ENCODE results near the gene CLASRP.
A peak's percentile ranks its signal among the peaks of the same experiment; 100 is the strongest.
"Not testable (repeated sequence)": the region's sequence is repeated elsewhere in the genome, so short reads cannot be mapped to it uniquely, and the experiment has no call there.

CLASRP gene

DNA sequence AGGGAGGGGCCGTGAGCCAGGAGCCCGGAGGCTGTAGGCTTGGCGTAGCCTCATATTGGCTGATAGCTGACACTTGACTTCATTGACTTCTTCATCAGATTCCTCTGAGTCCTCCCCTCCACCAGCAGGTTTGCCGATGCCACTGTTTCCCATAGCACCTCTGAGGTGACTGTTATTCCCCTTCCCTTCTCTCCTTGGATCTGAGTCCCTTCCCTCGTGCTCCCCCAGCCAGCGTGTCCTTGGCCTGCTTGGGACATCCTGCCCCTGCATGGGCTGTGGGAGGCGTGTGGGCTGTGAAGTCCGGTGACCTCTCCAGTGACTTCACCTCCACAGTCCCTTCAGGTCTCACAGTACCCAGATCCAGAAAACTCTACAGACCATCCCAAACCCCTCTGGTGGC is 63.0 kb downstream of the CLASRP start:
- Histone ChIP-seq H3K9me3 (replicated peaks; ENCODE audit: low read length) (no peaks in the 10 kb centered on the region), H3K4me3 (ENCODE audit: low read length) (no peak overlapping the region), H3K4me1 (ENCODE audit: control insufficient read depth, insufficient read depth, low read length) (peaks cover 48% of the 10 kb centered on the region), H3K27me3 (ENCODE audit: control insufficient read depth, insufficient read depth, low read length) (no peaks in the 10 kb centered on the region), H3K9ac (ENCODE audit: low read depth, low read length) (no peak overlapping the region), H3K36me3 (ENCODE audit: insufficient read depth, low read length) (peaks cover 4% of the 10 kb centered on the region), H3K4me2 (ENCODE audit: low read length) (no peak overlapping the region)

DNA sequence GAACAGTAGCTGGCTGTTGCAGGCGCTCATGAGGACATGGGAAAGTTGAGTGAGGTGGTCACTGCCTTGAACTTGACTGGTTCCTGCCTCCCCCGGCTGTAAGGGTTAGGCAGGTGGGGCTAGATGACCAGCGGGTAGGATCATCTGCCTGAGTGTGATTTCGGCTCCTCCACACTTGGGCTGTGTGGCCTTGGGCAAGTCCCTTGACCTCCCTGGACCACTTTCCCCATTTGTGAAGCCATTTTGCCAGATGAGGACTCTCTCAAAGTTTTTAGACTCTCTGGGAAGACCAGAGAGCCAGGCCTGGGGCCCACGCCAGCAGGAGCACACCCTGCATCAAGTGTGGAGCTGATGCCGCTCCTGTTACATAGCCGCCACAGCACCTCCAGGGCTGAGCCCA is 63.6 kb downstream of the CLASRP start:
- Histone ChIP-seq H3K4me2 (ENCODE audit: low read length) (no peak overlapping the region), H3K27me3 (ENCODE audit: control insufficient read depth, insufficient read depth, low read length) (no peaks in the 10 kb centered on the region), H3K9ac (ENCODE audit: low read depth, low read length) (no peak overlapping the region), H3K9me3 (replicated peaks; ENCODE audit: low read length) (no peaks in the 10 kb centered on the region), H3K36me3 (ENCODE audit: insufficient read depth, low read length) (peaks cover 4% of the 10 kb centered on the region), H3K4me1 (ENCODE audit: control insufficient read depth, insufficient read depth, low read length) (peaks cover 44% of the 10 kb centered on the region), H3K4me3 (ENCODE audit: low read length) (no peak overlapping the region)

- Histone ChIP-seq H3K4me3 (ENCODE audit: low read length) (no peak overlapping the region), H3K4me2 (ENCODE audit: low read length) (peak overlapping the region; percentile 51), H3K4me1 (ENCODE audit: control insufficient read depth, insufficient read depth, low read length) (peaks cover 38% of the 10 kb centered on the region), H3K9ac (ENCODE audit: low read depth, low read length) (no peak overlapping the region), H3K27me3 (ENCODE audit: control insufficient read depth, insufficient read depth, low read length) (no peaks in the 10 kb centered on the region), H3K36me3 (ENCODE audit: insufficient read depth, low read length) (peaks cover 4% of the 10 kb centered on the region), H3K9me3 (replicated peaks; ENCODE audit: low read length) (no peaks in the 10 kb centered on the region)
Observed at GRCh38 chr19:45103156-45103507, 64.3 kb downstream of the CLASRP start.

DNA sequence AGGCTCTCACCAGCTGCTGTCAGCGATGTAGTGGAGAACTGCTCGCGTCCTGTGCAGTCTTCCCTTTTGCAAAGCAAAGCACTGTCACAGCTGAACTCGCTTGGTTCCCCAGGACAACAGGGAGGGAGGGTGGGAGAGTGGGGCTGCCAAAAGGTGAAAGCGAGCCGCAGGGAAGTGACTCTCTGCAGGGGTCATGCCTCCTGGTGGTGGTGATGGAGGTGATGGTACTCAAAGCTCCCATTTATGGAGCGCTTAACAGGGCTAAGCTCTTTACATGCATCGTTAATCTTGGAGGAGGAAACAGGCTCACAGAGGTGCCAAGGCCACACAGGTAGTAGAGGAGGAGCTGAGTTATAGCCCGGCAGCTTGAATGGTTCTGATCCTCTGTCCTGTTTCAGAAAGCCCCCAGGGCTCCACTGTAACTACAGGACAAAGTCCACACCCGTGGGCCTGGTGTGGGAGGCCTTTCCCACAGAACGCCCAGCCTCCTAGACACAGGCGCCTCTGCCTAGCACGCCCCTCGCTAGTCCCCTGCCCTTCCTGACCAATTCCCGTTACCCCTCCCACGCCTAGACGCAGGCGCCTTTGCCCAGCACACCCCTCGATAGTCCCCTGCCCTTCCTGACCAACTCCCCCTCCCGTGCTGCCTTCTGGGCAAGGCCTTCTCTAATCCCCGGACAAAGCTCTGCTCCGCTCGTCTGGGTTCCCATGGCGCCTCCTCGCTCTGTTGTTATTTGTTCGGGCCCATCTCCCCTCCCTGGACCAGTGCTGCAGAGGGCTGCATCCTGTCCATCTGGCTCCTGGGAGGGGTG is 64.9 kb downstream of the CLASRP start:
- H3K27me3 ChIP-seq (ENCODE audit: control insufficient read depth, insufficient read depth, low read length): no peaks in the 10 kb centered on the region
- no peak overlapping the region for H3K4me3 ChIP-seq (ENCODE audit: low read length)
- H3K9ac ChIP-seq (ENCODE audit: low read depth, low read length): no peak overlapping the region
- H3K4me2 ChIP-seq (ENCODE audit: low read length): peak overlapping the region; percentile 51
- peaks cover 4% of the 10 kb centered on the region for H3K36me3 ChIP-seq (ENCODE audit: insufficient read depth, low read length)
- H3K9me3 ChIP-seq (replicated peaks; ENCODE audit: low read length): no peaks in the 10 kb centered on the region
- H3K4me1 ChIP-seq (ENCODE audit: control insufficient read depth, insufficient read depth, low read length): peaks cover 33% of the 10 kb centered on the region

DNA sequence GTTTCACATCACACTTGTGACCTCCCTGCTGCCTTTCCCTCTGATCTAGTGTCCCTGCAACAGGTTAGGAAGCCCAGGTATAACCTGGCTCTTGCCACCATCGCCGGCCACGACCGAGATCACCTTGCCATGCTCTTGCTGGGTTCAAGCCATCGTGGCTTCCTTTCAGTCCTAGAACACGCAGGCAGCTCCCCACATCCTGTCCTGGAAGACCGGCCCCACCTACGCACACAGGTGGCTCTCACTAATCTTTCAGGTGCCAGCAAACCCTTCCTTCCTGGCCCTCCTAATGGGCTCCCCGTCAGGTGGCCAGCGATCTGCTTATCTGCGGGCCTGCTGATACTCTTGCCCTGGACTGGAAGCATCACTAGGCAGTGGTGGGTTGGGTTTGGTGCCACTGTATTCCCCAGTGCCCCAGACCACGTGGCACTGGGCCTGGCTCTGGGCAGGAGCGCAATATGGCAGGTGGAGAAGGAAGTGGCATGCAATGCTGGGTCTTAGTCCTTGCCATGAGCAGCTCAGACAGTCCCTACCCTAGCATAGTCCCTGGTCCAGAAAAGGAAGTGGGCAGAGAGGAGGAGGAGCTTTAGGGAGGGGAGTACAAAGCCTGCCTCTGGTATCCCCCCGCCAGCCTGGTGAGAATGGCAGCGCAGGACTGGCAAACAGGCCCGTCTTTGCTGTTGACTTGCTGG is 66.0 kb downstream of the CLASRP start:
- H3K36me3 ChIP-seq (ENCODE audit: insufficient read depth, low read length): peaks cover 4% of the 10 kb centered on the region
- no peak overlapping the region for H3K4me3 ChIP-seq (ENCODE audit: low read length)

GRCh38 chr19:45106363-45106762 is 67.5 kb downstream of the CLASRP start:
- not testable (repeated sequence) for H3K4me2 ChIP-seq (ENCODE audit: low read length); H3K4me3 ChIP-seq (ENCODE audit: low read length); H3K36me3 ChIP-seq (ENCODE audit: insufficient read depth, low read length); H3K9me3 ChIP-seq (replicated peaks; ENCODE audit: low read length); H3K9ac ChIP-seq (ENCODE audit: low read depth, low read length); H3K4me1 ChIP-seq (ENCODE audit: control insufficient read depth, insufficient read depth, low read length); H3K27me3 ChIP-seq (ENCODE audit: control insufficient read depth, insufficient read depth, low read length)

More for the DNA sequence above, 66.0 kb downstream of the CLASRP start:
- Histone ChIP-seq H3K4me2 (ENCODE audit: low read length) (no peak overlapping the region), H3K4me1 (ENCODE audit: control insufficient read depth, insufficient read depth, low read length) (peaks cover 22% of the 10 kb centered on the region), H3K27me3 (ENCODE audit: control insufficient read depth, insufficient read depth, low read length) (no peaks in the 10 kb centered on the region), H3K9ac (ENCODE audit: low read depth, low read length) (no peak overlapping the region), H3K9me3 (replicated peaks; ENCODE audit: low read length) (no peaks in the 10 kb centered on the region)

- Histone ChIP-seq H3K36me3 (ENCODE audit: insufficient read depth, low read length) (no peaks in the 10 kb centered on the region), H3K9me3 (replicated peaks; ENCODE audit: low read length) (no peaks in the 10 kb centered on the region), H3K4me3 (ENCODE audit: low read length) (no peak overlapping the region), H3K27me3 (ENCODE audit: control insufficient read depth, insufficient read depth, low read length) (no peaks in the 10 kb centered on the region), H3K4me1 (ENCODE audit: control insufficient read depth, insufficient read depth, low read length) (peaks cover 7% of the 10 kb centered on the region), H3K4me2 (ENCODE audit: low read length) (no peak overlapping the region), H3K9ac (ENCODE audit: low read depth, low read length) (no peak overlapping the region)
Observed at GRCh38 chr19:45107621-45108150, 68.8 kb downstream of the CLASRP start.

DNA sequence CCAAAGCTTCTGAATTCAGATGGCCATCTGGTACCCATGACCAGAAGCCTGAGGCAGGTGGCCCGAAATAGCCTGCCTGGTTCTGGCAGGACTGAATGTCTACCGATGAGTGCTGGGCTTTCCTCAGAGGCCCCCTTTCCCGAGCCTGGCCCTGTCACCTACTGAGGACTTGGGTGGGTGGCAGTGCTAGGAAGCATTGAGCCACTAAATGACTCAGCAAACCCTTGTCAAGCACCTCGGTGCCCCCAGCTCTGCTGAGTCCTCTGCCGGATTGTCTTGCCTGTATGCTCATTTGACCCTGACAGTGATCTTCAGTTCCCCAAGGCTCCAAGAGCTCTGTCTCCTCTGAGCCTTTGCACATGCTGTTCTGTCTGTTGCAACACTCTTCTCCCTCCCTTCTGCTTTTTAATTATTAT is 72.0 kb downstream of the CLASRP start:
- no peak overlapping the region for H3K4me3 ChIP-seq (ENCODE audit: low read length)
- peaks cover 2% of the 10 kb centered on the region for H3K4me1 ChIP-seq (ENCODE audit: control insufficient read depth, insufficient read depth, low read length)
- no peak overlapping the region for H3K4me2 ChIP-seq (ENCODE audit: low read length)
- H3K27me3 ChIP-seq (ENCODE audit: control insufficient read depth, insufficient read depth, low read length): no peaks in the 10 kb centered on the region
- H3K9ac ChIP-seq (ENCODE audit: low read depth, low read length): no peak overlapping the region
- H3K9me3 ChIP-seq (replicated peaks; ENCODE audit: low read length): no peaks in the 10 kb centered on the region
- no peaks in the 10 kb centered on the region for H3K36me3 ChIP-seq (ENCODE audit: insufficient read depth, low read length)

- no peak overlapping the region for H3K9ac ChIP-seq (ENCODE audit: low read depth, low read length)
- H3K9me3 ChIP-seq (replicated peaks; ENCODE audit: low read length): no peaks in the 10 kb centered on the region
- H3K4me2 ChIP-seq (ENCODE audit: low read length): no peak overlapping the region
- H3K36me3 ChIP-seq (ENCODE audit: insufficient read depth, low read length): no peaks in the 10 kb centered on the region
- H3K27me3 ChIP-seq (ENCODE audit: control insufficient read depth, insufficient read depth, low read length): no peaks in the 10 kb centered on the region
- peaks cover 13% of the 10 kb centered on the region for H3K4me1 ChIP-seq (ENCODE audit: control insufficient read depth, insufficient read depth, low read length)
- H3K4me3 ChIP-seq (ENCODE audit: low read length): no peak overlapping the region
Observed at GRCh38 chr19:45112111-45112827, 73.4 kb downstream of the CLASRP start.

GRCh38 chr19:45113628-45114027 is 74.8 kb downstream of the CLASRP start:
- Histone ChIP-seq H3K4me3 (ENCODE audit: low read length) (no peak overlapping the region), H3K27me3 (ENCODE audit: control insufficient read depth, insufficient read depth, low read length) (no peaks in the 10 kb centered on the region), H3K36me3 (ENCODE audit: insufficient read depth, low read length) (no peaks in the 10 kb centered on the region), H3K9ac (ENCODE audit: low read depth, low read length) (no peak overlapping the region), H3K4me1 (ENCODE audit: control insufficient read depth, insufficient read depth, low read length) (peaks cover 22% of the 10 kb centered on the region), H3K9me3 (replicated peaks; ENCODE audit: low read length) (no peaks in the 10 kb centered on the region), H3K4me2 (ENCODE audit: low read length) (no peak overlapping the region)

DNA sequence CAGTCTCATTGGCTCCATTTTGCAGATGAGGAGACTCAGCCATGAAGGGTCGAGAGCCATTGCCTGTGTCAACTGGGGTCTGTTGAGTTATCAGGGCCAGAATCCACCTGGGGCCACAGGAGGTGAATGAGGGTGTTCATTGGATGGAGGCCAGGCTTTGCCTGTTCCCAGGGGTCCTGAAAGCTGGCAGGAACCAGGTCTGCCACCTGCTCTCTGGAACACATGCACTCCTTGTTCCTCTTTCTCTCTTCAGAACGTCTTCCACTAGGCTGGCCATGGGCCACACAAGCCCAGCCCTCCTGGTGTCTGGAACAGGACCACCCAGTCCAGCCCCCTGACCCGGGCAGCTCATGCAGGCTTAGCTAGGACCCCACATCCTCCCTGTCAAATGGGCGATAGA is 75.3 kb downstream of the CLASRP start:
- H3K27me3 ChIP-seq (ENCODE audit: control insufficient read depth, insufficient read depth, low read length): no peaks in the 10 kb centered on the region
- no peak overlapping the region for H3K4me3 ChIP-seq (ENCODE audit: low read length)
- H3K36me3 ChIP-seq (ENCODE audit: insufficient read depth, low read length): no peaks in the 10 kb centered on the region
- H3K9me3 ChIP-seq (replicated peaks; ENCODE audit: low read length): no peaks in the 10 kb centered on the region
- H3K4me1 ChIP-seq (ENCODE audit: control insufficient read depth, insufficient read depth, low read length): peaks cover 25% of the 10 kb centered on the region
- no peak overlapping the region for H3K9ac ChIP-seq (ENCODE audit: low read depth, low read length)
- no peak overlapping the region for H3K4me2 ChIP-seq (ENCODE audit: low read length)
